ENCODE data around the gene PHLDA1.

DNA sequence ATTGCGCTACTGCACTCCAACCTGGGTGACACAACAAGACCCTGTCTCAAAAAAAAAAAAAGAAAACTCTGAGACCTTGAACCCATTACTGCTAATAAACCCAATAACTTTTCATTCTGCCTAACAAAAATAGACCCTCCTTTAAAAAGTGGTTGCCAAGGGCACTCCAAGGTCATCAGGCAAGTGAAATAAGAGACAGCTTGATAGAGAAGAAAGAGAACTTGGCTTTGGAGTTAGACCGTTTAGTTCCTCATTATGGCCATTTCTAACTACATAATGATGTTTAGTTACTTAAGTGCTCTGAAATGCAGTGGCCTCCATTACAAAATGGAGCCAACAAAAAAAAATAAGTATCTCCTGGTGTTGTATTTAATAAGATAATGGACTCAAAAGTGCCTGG, 55.9 kb downstream of the PHLDA1 start:
- TF ChIP-seq, protein P1, sequence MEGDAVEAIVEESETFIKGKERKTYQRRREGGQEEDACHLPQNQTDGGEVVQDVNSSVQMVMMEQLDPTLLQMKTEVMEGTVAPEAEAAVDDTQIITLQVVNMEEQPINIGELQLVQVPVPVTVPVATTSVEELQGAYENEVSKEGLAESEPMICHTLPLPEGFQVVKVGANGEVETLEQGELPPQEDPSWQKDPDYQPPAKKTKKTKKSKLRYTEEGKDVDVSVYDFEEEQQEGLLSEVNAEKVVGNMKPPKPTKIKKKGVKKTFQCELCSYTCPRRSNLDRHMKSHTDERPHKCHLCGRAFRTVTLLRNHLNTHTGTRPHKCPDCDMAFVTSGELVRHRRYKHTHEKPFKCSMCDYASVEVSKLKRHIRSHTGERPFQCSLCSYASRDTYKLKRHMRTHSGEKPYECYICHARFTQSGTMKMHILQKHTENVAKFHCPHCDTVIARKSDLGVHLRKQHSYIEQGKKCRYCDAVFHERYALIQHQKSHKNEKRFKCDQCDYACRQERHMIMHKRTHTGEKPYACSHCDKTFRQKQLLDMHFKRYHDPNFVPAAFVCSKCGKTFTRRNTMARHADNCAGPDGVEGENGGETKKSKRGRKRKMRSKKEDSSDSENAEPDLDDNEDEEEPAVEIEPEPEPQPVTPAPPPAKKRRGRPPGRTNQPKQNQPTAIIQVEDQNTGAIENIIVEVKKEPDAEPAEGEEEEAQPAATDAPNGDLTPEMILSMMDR (IDR thresholded peaks at IDR 0.05; ENCODE audit: low read depth, low read length, missing input control): no peak
- TF ChIP-seq TAF1 (conservative IDR thresholded peaks at IDR 0.05) (no peak), RAD21 (IDR thresholded peaks at IDR 0.05) (no peak)

Measured in liver (tissue), 3 donors.